HG03064 (cell line): ENCODE data around the gene IGFBPL1.
"Not testable (repeated sequence)": the region's sequence is repeated elsewhere in the genome, so short reads cannot be mapped to it uniquely, and the experiment has no call there.

Experiments
- ATAC-seq: cut with Tn5 transposase; IDR thresholded peaks from one replicate; pipeline ENCODE4 v1.9.1; 2021; ENCODE audit warnings: low read depth; ENCODE audit not compliant: unreplicated experiment

IGFBPL1 gene

GRCh38 chr9:38401994-38402393 lies 22.3 kb downstream of the IGFBPL1 start:
- no peak for ATAC-seq

- not testable (repeated sequence) for ATAC-seq
These were observed 25.1 kb downstream of the IGFBPL1 start for GRCh38 chr9:38399191-38399590.

- ATAC-seq, result no peak
These were observed 27.9 kb downstream of the IGFBPL1 start for GRCh38 chr9:38396371-38396671.

GRCh38 chr9:38395653-38396370 lies 28.4 kb downstream of the IGFBPL1 start:
- ATAC-seq, result no peak

- no peak for ATAC-seq
These were observed 29.8 kb downstream of the IGFBPL1 start for GRCh38 chr9:38394416-38394815.

GRCh38 chr9:38393128-38393796 lies 31.0 kb downstream of the IGFBPL1 start:
- ATAC-seq, result peak; percentile 10

GRCh38 chr9:38392235-38393127 lies 31.8 kb downstream of the IGFBPL1 start, which contains the start of gene ALDH1B1:
Gene ALDH1B1, plus strand, starts transcription at chr9:38392702. Its CDS starts 3,047 bp downstream, at chr9:38395749.
- ATAC-seq, result peak; percentile 99

DNA sequence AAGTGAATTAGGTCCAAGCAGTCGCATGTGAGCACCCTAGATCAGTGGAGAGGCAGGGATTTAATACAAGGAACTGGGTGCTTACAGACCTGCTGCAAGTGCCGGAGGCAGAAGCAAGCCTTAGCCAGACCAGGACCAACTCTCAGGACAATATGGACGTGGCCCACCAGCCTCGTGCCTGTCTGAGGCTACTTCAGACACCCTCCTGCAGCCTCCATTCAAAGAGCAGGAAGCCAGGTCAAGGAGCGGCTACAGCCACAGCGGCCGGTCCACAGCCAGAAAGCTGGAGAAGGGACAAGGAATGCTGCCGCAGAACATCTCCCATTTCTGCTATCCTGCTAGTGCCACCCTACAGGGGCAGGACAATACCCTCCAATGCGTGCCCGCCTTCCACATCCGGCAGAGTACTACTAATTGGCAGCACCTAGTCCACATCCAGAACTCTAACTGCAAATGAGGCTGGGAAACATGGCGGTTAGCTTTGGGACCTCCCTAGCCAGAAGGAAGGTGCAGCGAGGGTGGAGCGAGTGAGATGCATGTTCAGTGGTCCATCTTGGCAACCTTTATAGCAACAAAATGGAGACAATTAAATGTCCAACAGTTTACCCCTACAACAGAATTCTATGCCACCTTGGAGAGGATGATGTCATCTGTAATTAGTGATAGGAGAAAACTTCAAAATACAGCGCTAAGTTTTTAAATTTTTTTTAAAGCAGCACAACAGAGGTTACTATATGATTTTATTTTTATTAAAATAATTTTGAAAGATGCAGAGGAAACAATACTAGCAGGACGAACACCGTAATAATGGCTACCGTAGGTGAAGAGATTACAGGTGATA lies 32.8 kb downstream of the IGFBPL1 start:
- ATAC-seq, result no peak

- no peak for ATAC-seq
These were observed 33.4 kb downstream of the IGFBPL1 start for GRCh38 chr9:38390851-38391250.

DNA sequence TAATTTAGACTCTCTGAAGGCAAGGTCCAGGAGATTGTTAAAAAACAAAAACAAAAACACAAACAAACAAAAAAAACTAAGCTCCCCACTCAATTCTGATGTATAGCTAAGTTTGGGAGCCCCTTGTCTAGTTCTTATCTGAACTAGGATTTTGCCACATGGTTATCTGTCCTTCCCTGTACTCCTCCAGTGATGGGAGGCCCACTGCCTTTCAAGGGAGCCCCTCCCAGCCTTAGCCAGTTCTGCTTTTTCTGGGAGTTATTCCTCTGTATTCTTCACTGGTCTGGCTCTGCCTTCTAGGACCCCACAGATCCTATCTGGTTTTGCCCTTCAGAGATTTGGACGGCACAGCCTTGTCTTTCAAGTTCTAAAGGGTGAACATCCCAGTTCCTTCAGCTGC lies 33.8 kb downstream of the IGFBPL1 start:
- ATAC-seq, result no peak

DNA sequence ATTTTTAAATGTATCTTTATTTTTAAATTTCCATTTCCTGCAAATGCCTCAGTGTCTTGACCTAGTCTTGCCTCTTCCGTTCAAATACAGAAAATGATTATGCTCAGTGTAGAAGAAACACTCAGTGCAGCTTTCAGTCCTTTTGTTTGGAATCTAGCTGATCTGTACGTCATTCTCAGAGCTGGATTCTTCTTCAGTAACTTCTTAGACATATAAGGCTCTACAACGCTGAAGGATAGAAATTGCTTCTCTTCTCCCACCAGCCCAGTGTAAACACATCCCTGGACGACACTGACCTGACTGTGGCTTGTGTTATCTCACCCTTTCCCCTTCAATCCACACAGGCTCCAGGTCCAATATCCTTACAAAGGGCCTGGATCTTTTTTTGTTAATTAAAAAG lies 34.9 kb downstream of the IGFBPL1 start:
- ATAC-seq, result no peak

GRCh38 chr9:38388283-38389223 lies 35.7 kb downstream of the IGFBPL1 start:
- no peak for ATAC-seq

GRCh38 chr9:38387751-38388150 lies 36.5 kb downstream of the IGFBPL1 start:
- no peak for ATAC-seq

GRCh38 chr9:38387066-38387465 lies 37.2 kb downstream of the IGFBPL1 start:
- ATAC-seq, result no peak

DNA sequence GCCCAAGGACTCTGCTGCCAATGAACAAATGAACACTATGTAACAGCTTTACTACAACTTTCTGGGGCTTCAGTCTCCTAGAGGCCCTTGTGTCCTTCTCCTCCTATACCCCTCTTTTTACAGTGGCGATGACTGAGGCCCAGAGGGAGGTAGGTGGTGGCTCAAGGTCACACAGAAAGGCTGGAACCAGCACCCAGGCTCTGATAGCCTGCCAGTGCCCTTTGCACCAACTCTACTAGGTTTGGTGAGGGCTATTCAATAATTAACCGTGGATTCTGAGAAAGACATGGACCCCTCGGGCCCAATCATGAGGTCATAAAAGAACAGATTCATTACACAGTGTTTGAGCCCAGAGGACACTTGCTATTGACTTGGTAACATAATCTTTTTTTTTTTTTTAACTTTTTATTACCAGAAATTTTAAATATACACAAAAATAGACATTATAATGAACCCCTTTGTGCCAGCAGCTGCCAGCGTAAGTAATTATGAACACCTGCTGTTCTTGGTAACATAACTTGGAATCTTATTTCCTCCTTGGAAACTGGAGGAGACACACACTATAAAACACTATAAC lies 37.8 kb downstream of the IGFBPL1 start:
- no peak for ATAC-seq

DNA sequence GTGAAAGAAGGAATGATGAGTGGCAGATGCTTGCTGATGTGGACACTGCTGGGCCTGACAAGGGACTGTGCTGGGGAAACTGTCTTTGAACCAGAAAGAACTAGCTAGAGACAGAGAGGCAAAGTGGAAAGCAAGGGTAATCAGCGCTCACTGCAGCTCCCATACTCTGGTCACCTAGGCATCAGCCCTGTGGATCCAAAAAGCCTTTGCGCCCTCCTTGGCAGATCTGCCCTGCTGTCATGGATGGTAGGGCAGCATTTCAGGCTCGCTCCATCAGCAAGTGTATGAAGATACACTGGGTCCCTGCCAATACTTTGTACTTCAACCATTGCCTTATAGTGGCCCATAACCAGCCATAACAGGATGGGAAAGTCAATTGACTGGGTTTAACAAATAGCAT lies 38.4 kb downstream of the IGFBPL1 start:
- no peak for ATAC-seq

DNA sequence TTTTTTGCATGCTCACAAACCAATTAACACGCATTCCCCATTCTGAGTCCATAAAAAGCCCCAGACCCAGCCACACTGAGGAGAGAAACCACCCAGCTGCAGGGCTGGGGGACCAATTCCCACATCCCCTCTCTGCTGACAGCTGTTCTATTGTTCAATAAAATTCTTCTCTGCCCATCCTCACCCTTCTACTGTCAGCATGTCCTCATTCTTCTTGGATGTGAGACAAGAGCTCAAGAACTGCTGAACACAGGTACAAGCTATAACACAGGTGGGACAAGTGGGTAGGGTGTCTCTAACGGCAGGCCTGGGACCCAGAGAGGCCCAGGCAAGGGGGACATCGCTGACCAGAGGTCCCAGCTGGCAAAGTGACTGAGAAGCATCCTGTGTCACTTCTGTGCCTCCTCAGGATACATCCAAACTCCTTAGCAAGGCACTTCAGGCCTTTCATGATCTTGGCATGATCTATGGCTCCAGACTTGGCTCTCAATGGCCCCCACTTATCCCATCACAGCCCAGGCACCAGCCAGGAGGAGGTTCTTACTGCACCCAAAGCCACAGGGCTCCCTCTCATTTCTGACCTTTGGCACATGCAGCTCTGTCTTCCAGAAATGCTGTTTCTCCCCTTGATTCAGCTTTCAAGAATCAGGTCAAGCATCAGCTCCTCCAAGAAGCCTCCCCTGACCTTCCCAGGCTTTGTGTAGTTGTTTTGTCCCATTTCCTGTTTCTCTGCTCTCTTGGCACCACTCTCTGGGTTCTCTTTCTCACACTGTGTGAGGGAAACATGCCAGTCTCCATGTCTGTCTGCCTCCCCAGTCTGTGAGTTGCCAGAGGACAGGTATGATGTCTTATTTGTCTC lies 39.0 kb downstream of the IGFBPL1 start:
- no peak for ATAC-seq

DNA sequence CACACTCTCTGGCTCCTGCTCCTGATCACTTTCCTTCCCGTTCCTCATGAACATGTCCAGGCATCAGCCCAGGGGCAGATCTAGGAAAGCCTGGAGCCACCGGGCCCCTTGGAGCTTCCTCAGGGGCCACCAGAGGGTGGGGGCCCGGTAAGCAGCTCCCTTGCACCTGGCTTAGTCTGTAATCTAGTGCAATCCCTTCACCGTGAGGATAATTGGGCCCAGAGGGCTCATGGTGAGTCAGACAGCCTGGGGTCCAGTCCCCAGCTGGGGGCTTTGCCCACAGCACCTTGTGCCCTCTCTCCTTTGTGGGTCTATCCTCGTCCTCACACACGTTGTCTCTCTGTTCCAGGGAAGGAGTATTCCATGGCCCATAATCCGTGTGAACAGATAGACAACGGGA lies 42.1 kb downstream of the IGFBPL1 start:
- ATAC-seq, result no peak
